IMR-90 (cell line): Measurements from ENCODE around the gene INHBC. TPM values are rescaled to one million over a fixed set of nuclear protein-coding genes. Genes with fewer than 3 reads are reported as not detected.

ENCODE experiments used
- ATAC-seq: fragments of 200-7000 bp; cut with Tn5 transposase; 2 replicates; pipeline ENCODE4 v1.9.1; 2020; ENCODE audit warnings: low read depth, mild to moderate bottlenecking, moderate library complexity
- BruUV-seq: library from RNA; stranded (reverse); fragments of 400-500 nt; replicated peaks from 2 replicates; lab custom pipeline; 2021; lab: Mats Ljungman, UMichigan
- CTCF ChIA-PET: fragments of 300-600 bp; formaldehyde crosslinking; extraction: SDS; loops from one replicate; lab custom pipeline; 2021; ENCODE audit warnings: antibody characterized with exemption; lab: Yijun Ruan, JAX
- POLR2A ChIA-PET: fragments of 300-600 bp; sonication (Branson Sonifier 250); formaldehyde crosslinking; loops from one replicate; lab custom pipeline; 2022; ENCODE audit warnings: antibody characterized with exemption; ENCODE audit not compliant: unreplicated experiment; lab: Charles Lee
- DNase-seq: peaks from one replicate; pipeline ENCODE4 v3.0.0; 2013
- H2AFZ ChIP-seq: replicated peaks from 2 replicates; pipeline ENCODE3; 2013; ENCODE audit warnings: low read length, mild to moderate bottlenecking; ENCODE audit not compliant: poor library complexity
- H2AK5ac ChIP-seq: 2 replicates; pipeline ENCODE4 v1.6.1; 2013; ENCODE audit warnings: low read depth, low read length, inconsistent platforms
- H2AK9ac ChIP-seq: replicated peaks from 2 replicates; pipeline ENCODE3; 2013; ENCODE audit warnings: mild to moderate bottlenecking, low read depth, low read length, moderate library complexity; ENCODE audit not compliant: poor library complexity
- H2BK120ac ChIP-seq: 2 replicates; pipeline ENCODE4 v1.6.1; 2013; ENCODE audit warnings: low read depth, low read length, inconsistent platforms
- H2BK15ac ChIP-seq: 3 replicates; pipeline ENCODE4 v1.6.1; 2013; ENCODE audit warnings: low read depth, low read length, inconsistent platforms
- H2BK20ac ChIP-seq: 2 replicates; pipeline ENCODE4 v1.6.1; 2013; ENCODE audit warnings: low read depth, mild to moderate bottlenecking, inconsistent platforms, low read length, moderate library complexity
- H2BK5ac ChIP-seq: 2 replicates; pipeline ENCODE4 v1.6.1; 2013; ENCODE audit warnings: mild to moderate bottlenecking, low read depth, low read length, inconsistent platforms; ENCODE audit not compliant: poor library complexity, severe bottlenecking
- H3K14ac ChIP-seq: replicated peaks from 2 replicates; pipeline ENCODE4 v1.6.1; 2013; ENCODE audit warnings: low read depth, low read length, inconsistent platforms
- H3K18ac ChIP-seq: 2 replicates; pipeline ENCODE4 v1.6.1; 2013; ENCODE audit warnings: low read depth, low read length, control low read depth
- H3K23ac ChIP-seq: 2 replicates; pipeline ENCODE4 v1.6.1; 2013; ENCODE audit warnings: low read depth, low read length, inconsistent platforms
- H3K27ac ChIP-seq: 2 replicates; pipeline ENCODE4 v1.5.1; 2013; ENCODE audit warnings: mild to moderate bottlenecking, control low read depth, low read length; ENCODE audit not compliant: insufficient read depth
- H3K27me3 ChIP-seq: 2 replicates; pipeline ENCODE4 v1.6.1; 2013; ENCODE audit warnings: low read length; ENCODE audit not compliant: control insufficient read depth, insufficient read depth
- H3K36me3 ChIP-seq: 2 replicates; pipeline ENCODE4 v1.6.1; 2013; ENCODE audit warnings: low read length, mixed read lengths; ENCODE audit not compliant: control insufficient read depth, insufficient read depth
- H3K4ac ChIP-seq: 2 replicates; pipeline ENCODE4 v1.6.1; 2013; ENCODE audit warnings: low read depth, low read length, inconsistent platforms
- H3K4me1 ChIP-seq: 2 replicates; pipeline ENCODE4 v1.6.1; 2013; ENCODE audit warnings: low read length, mixed read lengths; ENCODE audit not compliant: control insufficient read depth, insufficient read depth
- H3K4me2 ChIP-seq: 2 replicates; pipeline ENCODE4 v1.6.1; 2013; ENCODE audit warnings: low read depth, mild to moderate bottlenecking, control low read depth, low read length, moderate library complexity
- H3K4me3 ChIP-seq: 2 replicates; pipeline ENCODE4 v1.5.1; 2013; ENCODE audit warnings: low read depth, mild to moderate bottlenecking, control low read depth, low read length, moderate library complexity; ENCODE audit not compliant: insufficient read depth
- H3K56ac ChIP-seq: 2 replicates; pipeline ENCODE4 v1.6.1; 2013; ENCODE audit warnings: low read length, inconsistent platforms; ENCODE audit not compliant: insufficient read depth; ENCODE audit errors: extremely low read depth
- H3K79me1 ChIP-seq, 2 experiments: 2 replicates each; pipeline ENCODE4 v1.6.1; 2013; ENCODE audit warnings: low read length in 2 of 2, inconsistent platforms in 1 of 2, low read depth in 1 of 2
- H3K9ac ChIP-seq: 2 replicates; pipeline ENCODE4 v1.6.1; 2013; ENCODE audit warnings: low read depth, low read length, control low read depth
- H3K9me1 ChIP-seq: 2 replicates; pipeline ENCODE4 v1.6.1; 2013; ENCODE audit warnings: low read length, inconsistent platforms; ENCODE audit not compliant: insufficient read depth
- H3K9me3 ChIP-seq: 2 replicates; pipeline ENCODE4 v1.6.1; 2013; ENCODE audit warnings: low read length; ENCODE audit not compliant: control insufficient read depth, insufficient read depth
- H4K20me1 ChIP-seq: 2 replicates; pipeline ENCODE4 v1.6.1; 2013; ENCODE audit warnings: low read length, inconsistent platforms; ENCODE audit not compliant: insufficient read depth
- H4K5ac ChIP-seq: 2 replicates; pipeline ENCODE4 v1.6.1; 2013; ENCODE audit warnings: mild to moderate bottlenecking, low read depth, low read length, control low read depth
- H4K8ac ChIP-seq, 2 experiments: 2 replicates each; pipeline ENCODE4 v1.6.1; 2013; ENCODE audit warnings: low read depth in 2 of 2, low read length in 2 of 2, control low read depth in 1 of 2, inconsistent platforms in 1 of 2
- H4K91ac ChIP-seq: 2 replicates; pipeline ENCODE4 v1.6.1; 2013; ENCODE audit warnings: low read depth, low read length, inconsistent platforms; ENCODE audit not compliant: insufficient read depth
- BHLHE40 ChIP-seq: fragments of 150-350 bp; IDR thresholded peaks from 2 replicates; pipeline ENCODE4 v1.6.1; 2016; ENCODE audit warnings: mild to moderate bottlenecking, low read depth, low read length
- CEBPB ChIP-seq: IDR thresholded peaks from 2 replicates; pipeline ENCODE4 v1.6.1; 2012; ENCODE audit warnings: low read depth, low read length, improper control_type of control experiment
- CHD1 ChIP-seq: IDR thresholded peaks from 2 replicates; pipeline ENCODE4 v1.6.1; 2012; ENCODE audit warnings: low read depth, low read length, improper control_type of control experiment
- FOS ChIP-seq: fragments of 150-350 bp; IDR thresholded peaks from 2 replicates; pipeline ENCODE4 v1.6.1; 2016; ENCODE audit warnings: low read depth, low read length
- MAFK ChIP-seq: IDR thresholded peaks from 2 replicates; pipeline ENCODE4 v1.6.1; 2012; ENCODE audit warnings: low read depth, low read length, improper control_type of control experiment
- MAZ ChIP-seq: IDR thresholded peaks from 2 replicates; pipeline ENCODE4 v1.6.1; 2012; ENCODE audit warnings: low read depth, mild to moderate bottlenecking, low read length, improper control_type of control experiment, moderate library complexity, borderline replicate concordance
- MXI1 ChIP-seq: IDR thresholded peaks from 2 replicates; pipeline ENCODE4 v1.6.1; 2012; ENCODE audit warnings: low read depth, mild to moderate bottlenecking, low read length, moderate library complexity, borderline replicate concordance
- NFE2L2 ChIP-seq: fragments of 150-350 bp; IDR thresholded peaks from 2 replicates; pipeline ENCODE4 v1.6.1; 2016; ENCODE audit warnings: low read depth, mild to moderate bottlenecking, low read length
- POLR2A ChIP-seq: IDR thresholded peaks from 2 replicates; pipeline ENCODE4 v1.6.1; 2012; ENCODE audit warnings: mild to moderate bottlenecking, low read depth, low read length
- RAD21 ChIP-seq: IDR thresholded peaks from 2 replicates; pipeline ENCODE4 v1.6.1; 2012; ENCODE audit warnings: low read length, improper control_type of control experiment
- RCOR1 ChIP-seq: IDR thresholded peaks from 2 replicates; pipeline ENCODE4 v1.6.1; 2012; ENCODE audit warnings: mild to moderate bottlenecking, low read length, improper control_type of control experiment; ENCODE audit not compliant: insufficient replicate concordance
- RFX5 ChIP-seq: IDR thresholded peaks from 2 replicates; pipeline ENCODE4 v1.8.0; 2012; ENCODE audit warnings: low read depth, mild to moderate bottlenecking, low read length, moderate library complexity
- SMC3 ChIP-seq: fragments of 150-350 bp; IDR thresholded peaks from 2 replicates; pipeline ENCODE4 v1.6.1; 2016; ENCODE audit warnings: low read depth, mild to moderate bottlenecking, antibody characterized with exemption, low read length, moderate library complexity
- WGBS, 2 experiments: methylation state at CpG; one replicate each; pipeline versions ENCODE4 v1.1.5 to v1.1.7; 2013; ENCODE audit warnings: missing lambda C conversion rate in 2 of 2; ENCODE audit not compliant: insufficient read length in 1 of 2; ENCODE audit errors: extremely low coverage in 2 of 2; 5-methylcytosine and 5-hydroxymethylcytosine counted together
- dilution Hi-C: fragments of 300-500 bp; cut with HindIII; formaldehyde crosslinking; loops from one replicate; pipeline ENCODE4 v1.14.3; 2018; ENCODE audit warnings: low sequenced_read_pairs; ENCODE audit not compliant: unreplicated experiment
- in situ Hi-C: fragments of 300-500 bp; cut with MboI; formaldehyde crosslinking; loops from 3 replicates; pipeline ENCODE4 v1.14.3; 2019; ENCODE audit warnings: low sequenced_read_pairs, inconsistent platforms, mixed read lengths
- intact Hi-C: fragments of 100-400 bp; cut with micrococcal nuclease; formaldehyde crosslinking; loops from 2 replicates; pipeline ENCODE4 v1.10.0; 2022
- polyA plus RNA-seq, 3 experiments: library from polyadenylated mRNA; depleted of rRNA; stranded (reverse); fragments of >200 nt; gene quantifications; 2 replicates each; pipeline ENCODE4 v1.2.3, GENCODE V29; 2012; ENCODE audit warnings: low replicate concordance in 1 of 3
- total RNA-seq: library from RNA; depleted of rRNA; stranded (reverse); fragments of >200 nt; gene quantifications from 2 replicates; pipeline ENCODE4 v1.2.3, GENCODE V29; 2012
- TF ChIP-seq, protein P1 (sequence below): fragments of 150-350 bp; IDR thresholded peaks from 2 replicates; pipeline ENCODE4 v1.6.1; 2016; ENCODE audit warnings: low read depth, mild to moderate bottlenecking, low read length, moderate library complexity, borderline replicate concordance
- TF ChIP-seq, protein P2 (sequence below): conservative IDR thresholded peaks from 2 replicates; pipeline ENCODE4 v1.5.1; 2012; ENCODE audit warnings: mild to moderate bottlenecking, low read depth, low read length, improper control_type of control experiment
- TF ChIP-seq, protein P3 (sequence below): fragments of 150-350 bp; IDR thresholded peaks from 2 replicates; pipeline ENCODE4 v1.6.1; 2017; ENCODE audit warnings: mild to moderate bottlenecking, antibody characterized with exemption, low read length, low read depth

The INHBC gene
- total and polyA plus RNA-seq, 2 of the 4 experiments (the other 2 are of a cell fraction), result 0.09 TPM; not detected in 1

- H3K27ac ChIP-seq, result no peak overlapping the region
- no peak overlapping the region for H3K14ac ChIP-seq
- no peak overlapping the region for H3K23ac ChIP-seq
- H2BK20ac ChIP-seq, result no peak overlapping the region
- H3K9ac ChIP-seq, result no peak overlapping the region
- H3K9me3 ChIP-seq, result no peaks in the 10 kb centered on the region
- no peak overlapping the region for H2AK9ac ChIP-seq
- POLR2A ChIA-PET, result no interaction called here
- H2AK5ac ChIP-seq, result no peak overlapping the region
- no peaks in the 10 kb centered on the region for H3K27me3 ChIP-seq
- no peak overlapping the region for H2BK15ac ChIP-seq
- no peaks in the 10 kb centered on the region for H3K79me1 ChIP-seq
- H3K4me2 ChIP-seq, result no peak overlapping the region
- H4K8ac ChIP-seq, result no peak overlapping the region
- no peak for DNase-seq
- TF ChIP-seq BHLHE40, result no peak
- no peak for TF ChIP-seq POLR2A
- TF ChIP-seq RFX5, result no peak
- TF ChIP-seq, protein P1, sequence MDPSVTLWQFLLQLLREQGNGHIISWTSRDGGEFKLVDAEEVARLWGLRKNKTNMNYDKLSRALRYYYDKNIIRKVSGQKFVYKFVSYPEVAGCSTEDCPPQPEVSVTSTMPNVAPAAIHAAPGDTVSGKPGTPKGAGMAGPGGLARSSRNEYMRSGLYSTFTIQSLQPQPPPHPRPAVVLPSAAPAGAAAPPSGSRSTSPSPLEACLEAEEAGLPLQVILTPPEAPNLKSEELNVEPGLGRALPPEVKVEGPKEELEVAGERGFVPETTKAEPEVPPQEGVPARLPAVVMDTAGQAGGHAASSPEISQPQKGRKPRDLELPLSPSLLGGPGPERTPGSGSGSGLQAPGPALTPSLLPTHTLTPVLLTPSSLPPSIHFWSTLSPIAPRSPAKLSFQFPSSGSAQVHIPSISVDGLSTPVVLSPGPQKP, result no peak
- TF ChIP-seq, protein P2, sequence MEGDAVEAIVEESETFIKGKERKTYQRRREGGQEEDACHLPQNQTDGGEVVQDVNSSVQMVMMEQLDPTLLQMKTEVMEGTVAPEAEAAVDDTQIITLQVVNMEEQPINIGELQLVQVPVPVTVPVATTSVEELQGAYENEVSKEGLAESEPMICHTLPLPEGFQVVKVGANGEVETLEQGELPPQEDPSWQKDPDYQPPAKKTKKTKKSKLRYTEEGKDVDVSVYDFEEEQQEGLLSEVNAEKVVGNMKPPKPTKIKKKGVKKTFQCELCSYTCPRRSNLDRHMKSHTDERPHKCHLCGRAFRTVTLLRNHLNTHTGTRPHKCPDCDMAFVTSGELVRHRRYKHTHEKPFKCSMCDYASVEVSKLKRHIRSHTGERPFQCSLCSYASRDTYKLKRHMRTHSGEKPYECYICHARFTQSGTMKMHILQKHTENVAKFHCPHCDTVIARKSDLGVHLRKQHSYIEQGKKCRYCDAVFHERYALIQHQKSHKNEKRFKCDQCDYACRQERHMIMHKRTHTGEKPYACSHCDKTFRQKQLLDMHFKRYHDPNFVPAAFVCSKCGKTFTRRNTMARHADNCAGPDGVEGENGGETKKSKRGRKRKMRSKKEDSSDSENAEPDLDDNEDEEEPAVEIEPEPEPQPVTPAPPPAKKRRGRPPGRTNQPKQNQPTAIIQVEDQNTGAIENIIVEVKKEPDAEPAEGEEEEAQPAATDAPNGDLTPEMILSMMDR, result no peak
- no peak for TF ChIP-seq NFE2L2
- no peak for TF ChIP-seq CEBPB
- TF ChIP-seq SMC3, result no peak
- TF ChIP-seq FOS, result no peak
- TF ChIP-seq RAD21, result no peak
- TF ChIP-seq CHD1, result no peak
- no peak for TF ChIP-seq MAFK
- TF ChIP-seq MAZ, result no peak
- TF ChIP-seq RCOR1, result no peak
- TF ChIP-seq, protein P3, sequence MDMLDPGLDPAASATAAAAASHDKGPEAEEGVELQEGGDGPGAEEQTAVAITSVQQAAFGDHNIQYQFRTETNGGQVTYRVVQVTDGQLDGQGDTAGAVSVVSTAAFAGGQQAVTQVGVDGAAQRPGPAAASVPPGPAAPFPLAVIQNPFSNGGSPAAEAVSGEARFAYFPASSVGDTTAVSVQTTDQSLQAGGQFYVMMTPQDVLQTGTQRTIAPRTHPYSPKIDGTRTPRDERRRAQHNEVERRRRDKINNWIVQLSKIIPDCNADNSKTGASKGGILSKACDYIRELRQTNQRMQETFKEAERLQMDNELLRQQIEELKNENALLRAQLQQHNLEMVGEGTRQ, result no peak
- no peak for TF ChIP-seq MXI1
- no peak overlapping the region for H3K56ac ChIP-seq
- no peak overlapping the region for H2AFZ ChIP-seq
- H4K5ac ChIP-seq, result no peak overlapping the region
- H4K20me1 ChIP-seq, result no peaks in the 10 kb centered on the region
- intact Hi-C loops, result no loop called here
- no peaks in the 10 kb centered on the region for H3K9me1 ChIP-seq
- in situ Hi-C loops, result no loop called here
- no peak for ATAC-seq
- H2BK5ac ChIP-seq, result no peak overlapping the region
- H3K4ac ChIP-seq, result no peak overlapping the region
- no peaks in the 10 kb centered on the region for H3K36me3 ChIP-seq
- no peaks in the 10 kb centered on the region for H3K4me1 ChIP-seq
- no peak overlapping the region for H4K91ac ChIP-seq
- H3K4me3 ChIP-seq, result no peak overlapping the region
- H2BK120ac ChIP-seq, result no peak overlapping the region
- WGBS, 2 experiments, result no CpG with 5 or more reads among the region's 4 CpGs
- no peak overlapping the region for H3K18ac ChIP-seq
- BruUV-seq, result no TSS peak
- CTCF ChIA-PET, result no interaction called here
- dilution Hi-C loops, result no loop called here
Observed at GRCh38 chr12:57439762-57440266, 5.2 kb downstream of the INHBC start.
